GM12878 (cell line): ENCODE data around the gene SHC2. TPM values are rescaled to one million over a fixed set of nuclear protein-coding genes. Genes with fewer than 3 reads are reported as not detected.

Experiments
- ATAC-seq: fragments of 200-7000 bp; cut with Tn5 transposase; 3 replicates; pipeline ENCODE4 v1.9.1; 2020; ENCODE audit warnings: mild to moderate bottlenecking, moderate library complexity
- BruUV-seq: library from RNA; stranded (reverse); fragments of 400-500 nt; replicated peaks from 2 replicates; lab custom pipeline; 2021; lab: Mats Ljungman, UMichigan
- CTCF ChIA-PET: fragments of 300-600 bp; sonication (Branson Sonifier 250); formaldehyde crosslinking; extraction: SDS; loops from one replicate; lab custom pipeline; 2021; ENCODE audit warnings: inconsistent platforms; lab: Yijun Ruan, JAX
- POLR2A ChIA-PET: fragments of 350-600 bp; formaldehyde crosslinking; extraction: SDS; loops from one replicate; lab custom pipeline; 2021; ENCODE audit warnings: inconsistent platforms; lab: Charles Lee
- RAD21 ChIA-PET: fragments of 300-600 bp; sonication (Branson Sonifier 250); formaldehyde crosslinking; loops from one replicate; lab custom pipeline; 2023; ENCODE audit warnings: antibody characterized with exemption; ENCODE audit not compliant: unreplicated experiment; lab: Charles Lee
- SMC1A ChIA-PET: fragments of 300-600 bp; sonication (Branson Sonifier 250); formaldehyde crosslinking; loops from one replicate; lab custom pipeline; 2023; ENCODE audit not compliant: unreplicated experiment, uncharacterized antibody; lab: Charles Lee
- DNase-seq: peaks from one replicate; pipeline ENCODE4 v3.0.0-alpha.2; 2011; ENCODE audit warnings: low read depth, low spot score
- FAIRE-seq: peaks from 3 replicates; lab custom pipeline; 2011; peaks lifted over from hg19 to GRCh38; lab: Jason Lieb, UNC
- H2AFZ ChIP-seq: 2 replicates; pipeline ENCODE4 v1.6.0; 2011; ENCODE audit warnings: low read depth, low read length, control low read depth; ENCODE audit not compliant: control insufficient read depth
- H3K27ac ChIP-seq: 2 replicates; pipeline ENCODE4 v1.5.1; 2011; ENCODE audit warnings: control low read depth; ENCODE audit not compliant: control insufficient read depth, insufficient read depth
- H3K27me3 ChIP-seq, 2 experiments: replicated peaks in 1 of 2; 2 replicates each; pipeline versions ENCODE4 v1.6.0 to v1.6.1; 2011; ENCODE audit warnings: low read length in 1 of 2; ENCODE audit not compliant: control insufficient read depth in 2 of 2, insufficient read depth in 2 of 2
- H3K36me3 ChIP-seq, 2 experiments: 2 replicates each; pipeline ENCODE4 v1.5.1; 2011; ENCODE audit warnings: low read length in 1 of 2; ENCODE audit not compliant: control insufficient read depth in 2 of 2, insufficient read depth in 2 of 2
- H3K4me1 ChIP-seq: 2 replicates; pipeline ENCODE4 v1.6.1; 2011; ENCODE audit warnings: mild to moderate bottlenecking, low read length, moderate library complexity, mixed read lengths; ENCODE audit not compliant: control insufficient read depth, insufficient read depth
- H3K4me2 ChIP-seq: 2 replicates; pipeline ENCODE4 v1.6.0; 2011; ENCODE audit warnings: control low read depth; ENCODE audit not compliant: control insufficient read depth, insufficient read depth
- H3K4me3 ChIP-seq: fragments of 200-600 bp; sonication (generic); 2 replicates; pipeline ENCODE4 v1.5.1; 2016
- H3K79me2 ChIP-seq: 2 replicates; pipeline ENCODE4 v1.6.0; 2011; ENCODE audit warnings: low read length; ENCODE audit not compliant: control insufficient read depth, insufficient read depth
- H3K9ac ChIP-seq: 2 replicates; pipeline ENCODE4 v1.8.0; 2011; ENCODE audit warnings: low read length, control low read depth, mixed read lengths; ENCODE audit not compliant: control insufficient read depth, insufficient read depth
- H3K9me3 ChIP-seq: replicated peaks from 3 replicates; pipeline ENCODE4 v1.5.1; 2011; ENCODE audit warnings: mild to moderate bottlenecking, low read length; ENCODE audit not compliant: control insufficient read depth, insufficient read depth
- H4K20me1 ChIP-seq: 2 replicates; pipeline ENCODE4 v1.6.0; 2011; ENCODE audit not compliant: control insufficient read depth, insufficient read depth
- ASH2L ChIP-seq: fragments of 300-600, 200-600 bp; sonication (generic); IDR thresholded peaks from 2 replicates; pipeline ENCODE4 v1.6.1; 2017; ENCODE audit warnings: low read depth, mild to moderate bottlenecking, borderline replicate concordance
- BHLHE40 ChIP-seq, 2 experiments: fragments of 450-650 bp in 1 of 2; IDR thresholded peaks; 2 replicates each; pipeline ENCODE4 v1.6.1; 2011 to 2017; ENCODE audit warnings: low read depth in 2 of 2, borderline replicate concordance in 1 of 2, improper control_type of control experiment in 1 of 2, low read length in 1 of 2, mild to moderate bottlenecking in 1 of 2
- EP300 ChIP-seq, 2 experiments: fragments of 150-350 bp in 1 of 2; IDR thresholded peaks; 2 replicates each; pipeline ENCODE4 v1.6.1; 2011 to 2012; ENCODE audit warnings: low read depth in 2 of 2, low read length in 2 of 2, borderline replicate concordance in 1 of 2, improper control_type of control experiment in 1 of 2, inconsistent platforms in 1 of 2; ENCODE audit not compliant: control insufficient read depth in 1 of 2
- IRF4 ChIP-seq: IDR thresholded peaks from 2 replicates; pipeline ENCODE4 v1.6.1; 2011; ENCODE audit warnings: low read depth, low read length
- KLF5 ChIP-seq: fragments of 450-650 bp; IDR thresholded peaks from 2 replicates; pipeline ENCODE4 v1.6.1; 2014; ENCODE audit warnings: mild to moderate bottlenecking; ENCODE audit not compliant: partially characterized antibody
- NKRF ChIP-seq: fragments of 450-650 bp; conservative IDR thresholded peaks from 2 replicates; pipeline ENCODE4 v1.6.1; 2017; ENCODE audit warnings: mild to moderate bottlenecking, moderate library complexity
- SIX5 ChIP-seq: IDR thresholded peaks from 2 replicates; pipeline ENCODE4 v1.6.1; 2011; ENCODE audit warnings: mild to moderate bottlenecking, low read depth, low read length, moderate library complexity; ENCODE audit not compliant: severe bottlenecking
- WRNIP1 ChIP-seq: IDR thresholded peaks from 2 replicates; pipeline ENCODE4 v1.6.1; 2011; ENCODE audit warnings: low read depth, low read length, improper control_type of control experiment, borderline replicate concordance
- ZBED1 ChIP-seq: IDR thresholded peaks from 2 replicates; pipeline ENCODE4 v1.6.1; 2016; ENCODE audit warnings: borderline replicate concordance
- ZNF274 ChIP-seq: IDR thresholded peaks from one replicate; pipeline ENCODE4 v1.8.0; 2011; ENCODE audit not compliant: insufficient read length, insufficient read depth
- WGBS: methylation state at CpG from one replicate; pipeline ENCODE4 v1.1.6; 2016; ENCODE audit warnings: low lambda C conversion rate; ENCODE audit not compliant: insufficient replicate concordance, insufficient coverage; ENCODE audit errors: missing lambda C conversion rate; 5-methylcytosine and 5-hydroxymethylcytosine counted together
- in situ Hi-C: fragments of 300-500 bp; cut with MboI; formaldehyde crosslinking; loops from 9 replicates; pipeline ENCODE4 v1.14.3; 2018; ENCODE audit warnings: mixed read lengths
- intact Hi-C: fragments of 100-400 bp; cut with micrococcal nuclease; formaldehyde crosslinking; loops from one replicate; pipeline ENCODE4 v1.14.2; 2022; ENCODE audit not compliant: unreplicated experiment
- polyA plus RNA-seq, 11 experiments: library from polyadenylated mRNA; depleted of rRNA in 4 of 11; unstranded in 6 of 11; stranded (reverse) in 5 of 11; fragments of >200 nt; fragmentation: Nextera tagmentation in 4 of 11; fragmentation: Illumina TruSeq in 1 of 11; extraction: Ambion mirVana in 4 of 11; extraction: Trizol in 1 of 11; gene quantifications; 1 replicate in 1 of 11; 2 replicates in 10 of 11; pipeline versions ENCODE4 v1.2.1 to v1.2.3, GENCODE V29; 2011 to 2016; ENCODE audit warnings: inconsistent platforms in 2 of 11, missing spikeins in 2 of 11, low read depth in 1 of 11
- total RNA-seq, 4 experiments: library from RNA; depleted of rRNA in 3 of 4; stranded (reverse); fragments of >200 nt in 3 of 4; fragmentation: Illumina TruSeq in 1 of 4; extraction: Trizol in 1 of 4; gene quantifications; 2 replicates each; pipeline versions ENCODE4 v1.2.1 to v1.2.3, GENCODE V29; 2013 to 2021
- TF ChIP-seq, protein P1 (sequence below): IDR thresholded peaks from 2 replicates; pipeline ENCODE4 v1.6.1; 2012; ENCODE audit warnings: improper control_type of control experiment, low read depth, low read length; ENCODE audit not compliant: insufficient replicate concordance
- TF ChIP-seq, protein P2 (sequence below): IDR thresholded peaks from 2 replicates; pipeline ENCODE4 v1.6.1; 2012; ENCODE audit warnings: low read depth, low read length, improper control_type of control experiment

Gene SHC2
- total and polyA plus RNA-seq, 10 of the 15 experiments (the other 5 are each of a cell fraction or from before 2014, with no cell fraction given): 0.08 TPM; not detected in 9

GRCh38 chr19:488505-489417, 27.9 kb upstream of the SHC2 start:
- H4K20me1 ChIP-seq: no peaks in the 10 kb centered on the region
- H3K4me1 ChIP-seq: no peaks in the 10 kb centered on the region; the same call in 1 of the 2 replicates
- ChIA-PET SMC1A (interaction anchor here (1.7 kb wide), 1 partner anchor 18 kb away, joined by 4 read pairs; no protein-coding TSS in a partner anchor), RAD21 (interaction anchor here (0.8 kb wide), 1 partner anchor 18 kb away, joined by 8 read pairs; no protein-coding TSS in a partner anchor), POLR2A (interaction anchor here (0.6 to 2.2 kb wide), 4 partner anchors 18 to 77 kb away, joined by 3 to 14 read pairs (median 3); partner anchors contain the start of genes CDC34 and TPGS1), CTCF (interaction anchor here (1.0 to 1.7 kb wide), 5 partner anchors 18 to 242 kb away, joined by 3 to 8 read pairs (median 5); no protein-coding TSS in a partner anchor)
- H3K4me2 ChIP-seq: peak overlapping the region; percentile 92
- H3K9me3 ChIP-seq: no peaks in the 10 kb centered on the region; the same call in 2 of the 3 replicates
- 1% methylated on average over 79 of the region's 114 CpGs for WGBS
- in situ Hi-C loops (no loop called here), intact Hi-C loops (no loop called here)
- H3K27ac ChIP-seq: peak overlapping the region; percentile 89
- H2AFZ ChIP-seq: peak overlapping the region; percentile 62
- BruUV-seq: TSS peak; percentile 91
- peak overlapping the region; percentile 92 for H3K4me3 ChIP-seq
- peak; percentile 98 for ATAC-seq
- no peaks in the 10 kb centered on the region for H3K36me3 ChIP-seq
- peak overlapping the region; percentile 97 for H3K9ac ChIP-seq
- peak; percentile 70 for FAIRE-seq
- peak; percentile 59 for DNase-seq
- H3K79me2 ChIP-seq: no peaks in the 10 kb centered on the region
- H3K27me3 ChIP-seq: no peaks in the 10 kb centered on the region
- TF ChIP-seq ZNF274 (no peak), EP300 (IDR thresholded peaks at IDR 0.05; ENCODE audit: borderline replicate concordance in 1 of 2, control insufficient read depth in 1 of 2, low read depth in 2 of 2, low read length in 2 of 2) (no peak), BHLHE40 (IDR thresholded peaks at IDR 0.05; ENCODE audit: borderline replicate concordance in 1 of 2, low read depth in 2 of 2, low read length in 1 of 2) (peak; percentile 46 to 80; a peak in 3 of 4 replicates), SIX5 (peak; percentile 93), ZBED1 (no peak), NKRF (peak; percentile 87; the same call in 1 of the 2 replicates), WRNIP1 (no peak), IRF4 (no peak), ASH2L (no peak), KLF5 (peak; percentile 64)
- TF ChIP-seq, protein P1, sequence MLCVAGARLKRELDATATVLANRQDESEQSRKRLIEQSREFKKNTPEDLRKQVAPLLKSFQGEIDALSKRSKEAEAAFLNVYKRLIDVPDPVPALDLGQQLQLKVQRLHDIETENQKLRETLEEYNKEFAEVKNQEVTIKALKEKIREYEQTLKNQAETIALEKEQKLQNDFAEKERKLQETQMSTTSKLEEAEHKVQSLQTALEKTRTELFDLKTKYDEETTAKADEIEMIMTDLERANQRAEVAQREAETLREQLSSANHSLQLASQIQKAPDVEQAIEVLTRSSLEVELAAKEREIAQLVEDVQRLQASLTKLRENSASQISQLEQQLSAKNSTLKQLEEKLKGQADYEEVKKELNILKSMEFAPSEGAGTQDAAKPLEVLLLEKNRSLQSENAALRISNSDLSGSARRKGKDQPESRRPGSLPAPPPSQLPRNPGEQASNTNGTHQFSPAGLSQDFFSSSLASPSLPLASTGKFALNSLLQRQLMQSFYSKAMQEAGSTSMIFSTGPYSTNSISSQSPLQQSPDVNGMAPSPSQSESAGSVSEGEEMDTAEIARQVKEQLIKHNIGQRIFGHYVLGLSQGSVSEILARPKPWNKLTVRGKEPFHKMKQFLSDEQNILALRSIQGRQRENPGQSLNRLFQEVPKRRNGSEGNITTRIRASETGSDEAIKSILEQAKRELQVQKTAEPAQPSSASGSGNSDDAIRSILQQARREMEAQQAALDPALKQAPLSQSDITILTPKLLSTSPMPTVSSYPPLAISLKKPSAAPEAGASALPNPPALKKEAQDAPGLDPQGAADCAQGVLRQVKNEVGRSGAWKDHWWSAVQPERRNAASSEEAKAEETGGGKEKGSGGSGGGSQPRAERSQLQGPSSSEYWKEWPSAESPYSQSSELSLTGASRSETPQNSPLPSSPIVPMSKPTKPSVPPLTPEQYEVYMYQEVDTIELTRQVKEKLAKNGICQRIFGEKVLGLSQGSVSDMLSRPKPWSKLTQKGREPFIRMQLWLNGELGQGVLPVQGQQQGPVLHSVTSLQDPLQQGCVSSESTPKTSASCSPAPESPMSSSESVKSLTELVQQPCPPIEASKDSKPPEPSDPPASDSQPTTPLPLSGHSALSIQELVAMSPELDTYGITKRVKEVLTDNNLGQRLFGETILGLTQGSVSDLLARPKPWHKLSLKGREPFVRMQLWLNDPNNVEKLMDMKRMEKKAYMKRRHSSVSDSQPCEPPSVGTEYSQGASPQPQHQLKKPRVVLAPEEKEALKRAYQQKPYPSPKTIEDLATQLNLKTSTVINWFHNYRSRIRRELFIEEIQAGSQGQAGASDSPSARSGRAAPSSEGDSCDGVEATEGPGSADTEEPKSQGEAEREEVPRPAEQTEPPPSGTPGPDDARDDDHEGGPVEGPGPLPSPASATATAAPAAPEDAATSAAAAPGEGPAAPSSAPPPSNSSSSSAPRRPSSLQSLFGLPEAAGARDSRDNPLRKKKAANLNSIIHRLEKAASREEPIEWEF: no peak
- TF ChIP-seq, protein P2, sequence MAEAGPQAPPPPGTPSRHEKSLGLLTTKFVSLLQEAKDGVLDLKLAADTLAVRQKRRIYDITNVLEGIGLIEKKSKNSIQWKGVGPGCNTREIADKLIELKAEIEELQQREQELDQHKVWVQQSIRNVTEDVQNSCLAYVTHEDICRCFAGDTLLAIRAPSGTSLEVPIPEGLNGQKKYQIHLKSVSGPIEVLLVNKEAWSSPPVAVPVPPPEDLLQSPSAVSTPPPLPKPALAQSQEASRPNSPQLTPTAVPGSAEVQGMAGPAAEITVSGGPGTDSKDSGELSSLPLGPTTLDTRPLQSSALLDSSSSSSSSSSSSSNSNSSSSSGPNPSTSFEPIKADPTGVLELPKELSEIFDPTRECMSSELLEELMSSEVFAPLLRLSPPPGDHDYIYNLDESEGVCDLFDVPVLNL: 0 out of 2 replicates have a peak, but pooled peaks have one; percentile 67
